ENCODE results near the gene IFT172. TPM values are rescaled to one million over a fixed set of nuclear protein-coding genes. Genes with fewer than 3 reads are reported as not detected.

IFT172 gene
- total RNA-seq, 4 donors from 2014 or later, result 7.6 to 19.6 (median 13.5) TPM

GRCh38 chr2:27448381-27448780 lies 41.2 kb downstream of the IFT172 start:
- Histone ChIP-seq H3K27me3 (no peaks in the 10 kb centered on the region), H3K4me3 (no peak overlapping the region), H3K36me3 (peaks cover 3 to 75% (median 7%) of the 10 kb centered on the region in 3 donors), H3K4me1 (peaks cover 0 to 21% (median 7%) of the 10 kb centered on the region in 3 donors), H3K27ac (no peak overlapping the region), H3K9me3 (no peaks in the 10 kb centered on the region)
- no peak for TF ChIP-seq CTCF (IDR thresholded peaks at IDR 0.05)
- TF ChIP-seq POLR2A (IDR thresholded peaks at IDR 0.05), result no peak
- WGBS, 2 donors, result 61 to 67% methylated on average over 2 to 3 of the region's 3 CpGs
- intact Hi-C loops (cut with DNase I), result no loop called here
- DNase-seq, result no peak

DNA sequence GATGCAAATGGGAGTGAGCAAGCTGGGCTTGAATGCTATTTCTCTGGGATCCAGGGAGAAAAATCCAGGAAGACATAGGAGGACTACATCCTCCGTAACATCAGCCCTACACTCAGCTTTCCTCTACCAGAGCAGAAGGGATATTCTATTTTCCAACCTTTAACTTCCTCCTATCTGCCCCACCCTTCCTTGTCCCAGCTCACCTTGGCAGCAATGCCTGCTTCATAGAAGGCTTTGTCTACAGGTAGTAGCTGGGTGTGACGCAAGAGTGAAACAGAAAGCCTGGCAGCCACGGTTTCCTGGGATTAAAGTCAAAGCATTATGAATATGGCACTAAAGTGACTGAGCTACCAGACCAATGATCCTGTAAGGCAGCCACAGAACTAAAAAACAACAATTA lies 43.5 kb downstream of the IFT172 start:
- no peak for TF ChIP-seq CTCF (IDR thresholded peaks at IDR 0.05)
- peak in 1 of 4 donors; percentile 29 for TF ChIP-seq POLR2A (IDR thresholded peaks at IDR 0.05)
- Histone ChIP-seq H3K36me3 (peaks cover 10 to 73% (median 12%) of the 10 kb centered on the region in 3 donors), H3K9me3 (no peaks in the 10 kb centered on the region), H3K4me1 (peaks cover 7 to 40% (median 9%) of the 10 kb centered on the region in 3 donors), H3K27me3 (no peaks in the 10 kb centered on the region), H3K4me3 (peak overlapping the region in 1 of 4 donors; percentile 26), H3K27ac (peak overlapping the region; percentile 81 to 90 (median 88))
- intact Hi-C loops (cut with DNase I), result no loop called here
- DNase-seq, result no peak
- WGBS, 2 donors, result 41 to 42% methylated on average over 3 of the region's 3 CpGs

GRCh38 chr2:27445615-27446014 lies 43.9 kb downstream of the IFT172 start:
- Histone ChIP-seq H3K27me3 (no peaks in the 10 kb centered on the region), H3K27ac (peak overlapping the region; percentile 81 to 90 (median 88)), H3K4me1 (peaks cover 7 to 40% (median 9%) of the 10 kb centered on the region in 3 donors), H3K36me3 (peaks cover 13 to 77% (median 16%) of the 10 kb centered on the region in 3 donors), H3K4me3 (peak overlapping the region in 1 of 4 donors; percentile 26), H3K9me3 (no peaks in the 10 kb centered on the region)
- DNase-seq, result no peak
- WGBS, 2 donors, result 45 to 52% methylated on average over 2 to 5 of the region's 8 CpGs
- TF ChIP-seq POLR2A (IDR thresholded peaks at IDR 0.05) (no peak), CTCF (IDR thresholded peaks at IDR 0.05) (no peak)
- intact Hi-C loops (cut with DNase I), result no loop called here

- peak overlapping the region in 1 of 4 donors; percentile 26 for H3K4me3 ChIP-seq
- H3K27me3 ChIP-seq, result no peaks in the 10 kb centered on the region
- H3K4me1 ChIP-seq, result peaks cover 7 to 40% (median 9%) of the 10 kb centered on the region in 3 donors
- peaks cover 16 to 77% (median 21%) of the 10 kb centered on the region in 3 donors for H3K36me3 ChIP-seq
- H3K9me3 ChIP-seq, result no peaks in the 10 kb centered on the region
- TF ChIP-seq POLR2A (IDR thresholded peaks at IDR 0.05), result no peak
- no peak for TF ChIP-seq CTCF (IDR thresholded peaks at IDR 0.05)
- WGBS, 2 donors, result 57 to 93% methylated on average over 2 to 3 of the region's 8 CpGs
- DNase-seq, result no peak
- intact Hi-C loops (cut with DNase I), result no loop called here
- H3K27ac ChIP-seq, result peak overlapping the region; percentile 81 to 90 (median 88)
These were observed 44.4 kb downstream of the IFT172 start for GRCh38 chr2:27445155-27445554.

DNA sequence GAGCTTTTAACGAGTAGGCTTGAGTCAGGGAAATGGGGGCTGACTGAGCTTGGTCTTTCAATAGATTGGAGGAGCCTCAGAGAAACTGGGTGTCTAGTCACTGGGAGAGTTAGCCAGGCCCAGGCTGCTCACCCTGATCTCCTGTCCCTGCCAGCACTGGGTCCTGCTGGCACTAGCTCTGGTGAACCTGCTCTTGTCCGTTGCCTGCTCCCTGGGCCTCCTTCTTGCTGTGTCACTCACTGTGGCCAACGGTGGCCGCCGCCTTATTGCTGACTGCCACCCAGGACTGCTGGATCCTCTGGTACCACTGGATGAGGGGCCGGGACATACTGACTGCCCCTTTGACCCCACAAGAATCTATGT lies 46.6 kb downstream of the IFT172 start:
- peaks cover 7 to 40% (median 9%) of the 10 kb centered on the region in 3 donors for H3K4me1 ChIP-seq
- H3K9me3 ChIP-seq, result no peaks in the 10 kb centered on the region
- H3K4me3 ChIP-seq, result peak overlapping the region; percentile 30 to 62 (median 53)
- TF ChIP-seq POLR2A (IDR thresholded peaks at IDR 0.05) (no peak), CTCF (IDR thresholded peaks at IDR 0.05) (no peak)
- H3K36me3 ChIP-seq, result peaks cover 29 to 78% (median 29%) of the 10 kb centered on the region in 3 donors
- no peaks in the 10 kb centered on the region for H3K27me3 ChIP-seq
- H3K27ac ChIP-seq, result peak overlapping the region; percentile 70 to 84 (median 76)
- no peak for DNase-seq
- intact Hi-C loops (cut with DNase I), result no loop called here
- 55 to 62% methylated on average over 2 to 6 of the region's 6 CpGs for WGBS, 2 donors
